ENCODE results near the gene HNRNPR.

DNA sequence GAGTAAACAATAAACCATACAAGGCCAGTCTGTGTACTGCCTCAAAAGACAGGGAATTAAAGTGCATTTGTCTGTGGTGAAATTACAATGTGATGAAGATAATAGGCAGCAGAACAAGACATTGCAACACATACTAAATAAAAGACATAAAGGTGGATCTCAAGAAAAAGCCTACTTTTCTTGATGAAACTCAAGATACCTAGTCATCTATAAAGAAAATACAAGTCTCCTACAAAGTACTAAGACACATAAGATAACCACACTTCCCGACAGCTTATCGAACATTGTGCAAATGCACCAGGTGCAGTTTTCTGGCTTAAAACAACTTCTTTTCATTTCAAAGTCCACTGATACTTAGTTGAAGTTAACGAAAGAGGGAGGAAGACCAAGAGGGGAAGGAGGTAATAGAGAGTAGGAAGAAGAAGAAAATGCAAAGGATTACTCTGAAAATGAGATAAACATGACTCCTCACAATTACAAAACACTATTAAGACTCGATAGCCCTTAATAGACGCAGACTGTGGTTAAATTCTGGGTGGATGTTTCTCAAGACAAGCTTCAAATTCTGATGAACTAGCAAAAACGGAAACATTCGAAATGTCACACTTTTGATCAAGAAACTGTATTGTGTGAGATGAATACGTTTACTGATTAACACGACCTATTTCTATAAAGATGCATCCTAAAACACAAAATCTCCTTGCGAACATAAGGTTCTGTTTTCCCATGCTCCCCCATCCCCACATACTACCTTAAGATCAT, 2.0 kb downstream of the HNRNPR start:
- no peak for TF ChIP-seq POLR2AphosphoS5 (IDR thresholded peaks at IDR 0.05; ENCODE audit: low read depth, low read length)
- no peak for TF ChIP-seq PAX5 (IDR thresholded peaks at IDR 0.05; ENCODE audit: insufficient read depth, low read length, severe bottlenecking)
- TF ChIP-seq TAF1 (IDR thresholded peaks at IDR 0.05; ENCODE audit: low read depth, low read length): no peak
- TF ChIP-seq POLR2A (IDR thresholded peaks at IDR 0.05; ENCODE audit: low read depth, low read length): no peak

All from GM12891 (cell line).